Stimulated activated CD8-positive, alpha-beta memory T cell treated with anti-CD3 and anti-CD28 coated beads, Interleukin-15, amount 100 ng/mL, for 48 hours (primary cell): ENCODE data around the gene NELFA.

ENCODE experiments used
- DNase-seq, 2 donors: peaks; one replicate each; pipeline ENCODE4 v3.0.0-alpha.2; 2020; ENCODE audit warnings: low read depth in 2 of 2

NELFA gene

GRCh38 chr4:2008921-2009650 lies at the start of gene NELFA:
TSS of gene NELFA (minus strand) at chr4:2008974. CDS start at chr4:2008959, 15 bp downstream.
- peak; percentile 89 to 90 for DNase-seq

- no peak for DNase-seq
Observed at GRCh38 chr4:2057382-2058065, 48.8 kb upstream of the NELFA start.

GRCh38 chr4:2054217-2054616 lies 45.4 kb upstream of the NELFA start:
- no peak for DNase-seq

- DNase-seq, result no peak
Observed at GRCh38 chr4:2051086-2051485, 42.3 kb upstream of the NELFA start.

GRCh38 chr4:2049811-2050210 lies 41.0 kb upstream of the NELFA start:
- no peak for DNase-seq

- DNase-seq, result no peak
Observed at GRCh38 chr4:2049381-2049780, 40.6 kb upstream of the NELFA start.

GRCh38 chr4:2048831-2049230 lies 40.1 kb upstream of the NELFA start:
- no peak for DNase-seq

- DNase-seq, result no peak
Observed at GRCh38 chr4:2047781-2048581, 39.2 kb upstream of the NELFA start.

- DNase-seq, result no peak
Observed at GRCh38 chr4:2047031-2047660, 38.4 kb upstream of the NELFA start.

- no peak for DNase-seq
Observed at GRCh38 chr4:2046031-2046961, 37.5 kb upstream of the NELFA start.

GRCh38 chr4:2045518-2045951 lies 36.8 kb upstream of the NELFA start:
- no peak for DNase-seq

GRCh38 chr4:2044542-2045517 lies 36.1 kb upstream of the NELFA start:
- no peak for DNase-seq

GRCh38 chr4:2044119-2044485 lies 35.3 kb upstream of the NELFA start:
- DNase-seq, result no peak

- no peak for DNase-seq
Observed at GRCh38 chr4:2043396-2044118, 34.8 kb upstream of the NELFA start.

- DNase-seq, result no peak
Observed at GRCh38 chr4:2042947-2043395, 34.2 kb upstream of the NELFA start.

GRCh38 chr4:2042204-2042946 lies 33.6 kb upstream of the NELFA start:
- no peak for DNase-seq

GRCh38 chr4:2041239-2042130 lies 32.7 kb upstream of the NELFA start:
- DNase-seq, result peak; percentile 79 to 83
